ENCODE measurements around the gene NFATC1. TPM values are rescaled to one million over a fixed set of nuclear protein-coding genes. Genes with fewer than 3 reads are reported as not detected.

NFATC1 gene
- polyA plus RNA-seq, 1 donor from 2014 or later, result 0.37 TPM

GRCh38 chr18:79367480-79367879, 28.2 kb upstream of the NFATC1 start:
- H3K27ac ChIP-seq (ENCODE audit: low read length), result no peak overlapping the region
- no peak overlapping the region for H2AFZ ChIP-seq (ENCODE audit: low read depth, low read length)
- H4K20me1 ChIP-seq (ENCODE audit: insufficient read depth), result no peaks in the 10 kb centered on the region
- no peaks in the 10 kb centered on the region for H3F3A ChIP-seq (ENCODE audit: insufficient read depth, low read length, poor library complexity, severe bottlenecking)
- TF ChIP-seq EZH2 (IDR thresholded peaks at IDR 0.05; ENCODE audit: borderline replicate concordance, insufficient read depth, low read length, poor library complexity, severe bottlenecking) (no peak), SMC3 (conservative IDR thresholded peaks at IDR 0.05; ENCODE audit: poor library complexity) (no peak), POLR2AphosphoS5 (IDR thresholded peaks at IDR 0.05) (no peak), MXI1 (conservative IDR thresholded peaks at IDR 0.05; ENCODE audit: poor library complexity, severe bottlenecking) (no peak), TAF1 (IDR thresholded peaks at IDR 0.05; ENCODE audit: low read depth) (no peak), EP300 (conservative IDR thresholded peaks at IDR 0.05; ENCODE audit: poor library complexity, severe bottlenecking) (no peak), REST (IDR thresholded peaks at IDR 0.05; ENCODE audit: borderline replicate concordance) (no peak), RAD21 (conservative IDR thresholded peaks at IDR 0.05) (no peak), CTCF (IDR thresholded peaks at IDR 0.05; ENCODE audit: poor library complexity, severe bottlenecking) (no peak)
- H3K9me2 ChIP-seq (ENCODE audit: insufficient read depth, low read length), result no peaks in the 10 kb centered on the region
- H3K4me3 ChIP-seq (ENCODE audit: low read length), result no peak overlapping the region
- no peaks in the 10 kb centered on the region for H3K79me2 ChIP-seq (replicated peaks; ENCODE audit: insufficient read depth, low read length)
- H3K36me3 ChIP-seq (ENCODE audit: insufficient read depth, low read length), result peaks cover 11% of the 10 kb centered on the region
- H3K27me3 ChIP-seq (ENCODE audit: insufficient read depth, low read depth, low read length), result no peaks in the 10 kb centered on the region
- H3K9ac ChIP-seq (ENCODE audit: low read length), result no peak overlapping the region
- H3K9me3 ChIP-seq (ENCODE audit: low read length), result no peaks in the 10 kb centered on the region
- H3K4me2 ChIP-seq (ENCODE audit: low read length), result no peak overlapping the region

DNA sequence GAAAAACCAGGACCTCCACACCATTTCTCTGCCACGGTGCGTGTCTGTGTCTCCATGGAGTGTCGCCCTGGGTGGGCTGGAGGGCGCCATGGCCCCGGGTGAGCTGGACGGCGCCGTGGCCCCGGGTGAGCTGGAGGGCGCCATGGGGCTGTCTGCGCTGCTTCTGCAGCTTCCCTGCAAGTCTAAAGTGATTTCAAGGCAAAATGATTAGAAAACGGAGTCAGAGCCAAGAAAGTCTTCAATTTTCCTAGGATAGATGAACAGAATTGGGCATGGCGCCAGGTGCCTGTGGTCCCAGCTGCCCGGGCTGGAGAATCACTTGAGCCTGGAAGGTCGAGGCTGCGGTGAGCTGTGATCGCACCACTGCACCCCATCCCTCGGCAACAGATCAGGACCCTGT, 27.7 kb upstream of the NFATC1 start:
- Histone ChIP-seq H3K9me3 (ENCODE audit: low read length) (no peaks in the 10 kb centered on the region), H3F3A (ENCODE audit: insufficient read depth, low read length, poor library complexity, severe bottlenecking) (no peaks in the 10 kb centered on the region), H3K4me2 (ENCODE audit: low read length) (no peak overlapping the region), H3K79me2 (replicated peaks; ENCODE audit: insufficient read depth, low read length) (no peaks in the 10 kb centered on the region), H3K27ac (ENCODE audit: low read length) (no peak overlapping the region), H2AFZ (ENCODE audit: low read depth, low read length) (no peak overlapping the region), H3K9ac (ENCODE audit: low read length) (no peak overlapping the region), H4K20me1 (ENCODE audit: insufficient read depth) (no peaks in the 10 kb centered on the region), H3K4me3 (ENCODE audit: low read length) (no peak overlapping the region), H3K36me3 (ENCODE audit: insufficient read depth, low read length) (peaks cover 11% of the 10 kb centered on the region), H3K9me2 (ENCODE audit: insufficient read depth, low read length) (no peaks in the 10 kb centered on the region), H3K27me3 (ENCODE audit: insufficient read depth, low read depth, low read length) (no peaks in the 10 kb centered on the region)
- TF ChIP-seq EP300 (conservative IDR thresholded peaks at IDR 0.05; ENCODE audit: poor library complexity, severe bottlenecking) (no peak), SMC3 (conservative IDR thresholded peaks at IDR 0.05; ENCODE audit: poor library complexity) (no peak), EZH2 (IDR thresholded peaks at IDR 0.05; ENCODE audit: borderline replicate concordance, insufficient read depth, low read length, poor library complexity, severe bottlenecking) (no peak), CTCF (IDR thresholded peaks at IDR 0.05; ENCODE audit: poor library complexity, severe bottlenecking) (no peak), REST (IDR thresholded peaks at IDR 0.05; ENCODE audit: borderline replicate concordance) (no peak), POLR2AphosphoS5 (IDR thresholded peaks at IDR 0.05) (no peak), MXI1 (conservative IDR thresholded peaks at IDR 0.05; ENCODE audit: poor library complexity, severe bottlenecking) (no peak), RAD21 (conservative IDR thresholded peaks at IDR 0.05) (no peak), TAF1 (IDR thresholded peaks at IDR 0.05; ENCODE audit: low read depth) (no peak)
